Spleen (tissue), 11 donors: ENCODE data around the gene KCNG4. TPM values are rescaled to one million over a fixed set of nuclear protein-coding genes. Genes with fewer than 3 reads are reported as not detected.
A peak's percentile ranks its signal among the peaks of the same experiment; 100 is the strongest.

ENCODE experiments used
- DNase-seq: peaks from one replicate; pipeline ENCODE4 v3.0.0-alpha.2; 2020
- H3K27ac ChIP-seq, 8 donors: fragments of 200-600 bp; sonication (generic) in 7 of 8; 1 replicate in 4 of 8; 2 replicates in 4 of 8; pipeline versions ENCODE4 v1.5.0 to v1.8.0; 2016 to 2021; ENCODE audit warnings: inconsistent platforms in 4 of 8, mild to moderate bottlenecking in 4 of 8, moderate library complexity in 1 of 8
- H3K27me3 ChIP-seq, 7 donors: fragments of 200-600 bp; sonication (generic) in 6 of 7; replicated peaks in 1 of 7; 1 replicate in 4 of 7; 2 replicates in 3 of 7; pipeline versions ENCODE4 v1.5.0 to v1.8.0; 2016 to 2021; ENCODE audit warnings: inconsistent platforms in 3 of 7, mild to moderate bottlenecking in 1 of 7
- H3K36me3 ChIP-seq, 6 donors: fragments of 200-600 bp; sonication (generic) in 5 of 6; 1 replicate in 4 of 6; 2 replicates in 2 of 6; pipeline versions ENCODE4 v1.5.0 to v1.8.0; 2016 to 2021; ENCODE audit warnings: inconsistent platforms in 2 of 6
- H3K4me1 ChIP-seq, 6 donors: fragments of 200-600 bp; sonication (generic) in 5 of 6; 1 replicate in 3 of 6; 2 replicates in 3 of 6; pipeline versions ENCODE4 v1.5.0 to v1.8.0; 2016 to 2021; ENCODE audit warnings: inconsistent platforms in 3 of 6
- H3K4me3 ChIP-seq, 8 donors: fragments of 200-600 bp; sonication (generic) in 7 of 8; 1 replicate in 4 of 8; 2 replicates in 4 of 8; pipeline versions ENCODE4 v1.5.0 to v1.8.0; 2016 to 2021; ENCODE audit warnings: inconsistent platforms in 4 of 8, mild to moderate bottlenecking in 4 of 8, moderate library complexity in 2 of 8
- H3K9me3 ChIP-seq, 8 donors: fragments of 200-600 bp; sonication (generic) in 7 of 8; 1 replicate in 4 of 8; 2 replicates in 4 of 8; pipeline versions ENCODE4 v1.5.0 to v1.8.0; 2016 to 2021; ENCODE audit warnings: inconsistent platforms in 4 of 8
- CTCF ChIP-seq, 11 experiments: fragments of 200-600 bp in 7 of 11; fragments of 450-650 bp in 4 of 11; sonication (generic) in 4 of 11; IDR thresholded peaks in 8 of 11; conservative IDR thresholded peaks in 3 of 11; 1 replicate in 7 of 11; 2 replicates in 4 of 11; pipeline versions ENCODE4 v1.4.0 to v1.8.0; 2016 to 2021; ENCODE audit warnings: antibody characterized with exemption in 11 of 11, inconsistent platforms in 4 of 11, mild to moderate bottlenecking in 1 of 11
- POLR2A ChIP-seq, 3 donors: fragments of 450-650 bp; IDR thresholded peaks; one replicate each; pipeline ENCODE4 v1.5.1; 2017; ENCODE audit warnings: antibody characterized with exemption in 3 of 3, mild to moderate bottlenecking in 1 of 3
- POLR2AphosphoS5 ChIP-seq, 3 donors: sonication (generic); formaldehyde crosslinking; IDR thresholded peaks; one replicate each; pipeline ENCODE4 v1.5.1; 2017; ENCODE audit warnings: antibody characterized with exemption in 3 of 3
- WGBS, 5 donors: extraction: QIAGEN DNeasy Blood & Tissue Kit in 3 of 5; methylation state at CpG; one replicate each; pipeline versions ENCODE4 v1.1.5 to v1.1.7; 2013 to 2018; 5-methylcytosine and 5-hydroxymethylcytosine counted together
- intact Hi-C: fragments of 100-400 bp; cut with DNase I; formaldehyde crosslinking; loops from one replicate; pipeline ENCODE4 v1.15.0; 2023; ENCODE audit warnings: low total_unique reads
- polyA plus RNA-seq, 3 donors: library from polyadenylated mRNA; stranded (reverse); fragments of 200-250 nt; gene quantifications; one replicate each; pipeline ENCODE4 v1.2.1, GENCODE V29; 2013
- total RNA-seq, 7 donors: library from RNA; depleted of rRNA in 3 of 7; stranded (reverse); fragments of >200 nt in 3 of 7; fragmentation: NEBNext Ultra II Directional in 4 of 7; extraction: Animal tissue kit (Norgen Biotek cat#: 25700) in 4 of 7; gene quantifications; one replicate each; pipeline versions ENCODE4 v1.1.0 to v1.2.1, GENCODE V29; 2016 to 2021
- donor health status: healthy with polysubstance abuse.
- donor health status: DM: no; HTN: no; CAD: no; lungs with moderate emphysema.
- donor health status: DM: no; HTN: no; CAD: no.
- donor health status: Bipolar disorder and iron deficiency.
- donor health status: healthy.
- donor health status: DM: no; HTN: no; CAD: no.
- donor health status: DM: yes; HTN: yes; CAD: no.

The KCNG4 gene
- total and polyA plus RNA-seq, 10 donors: not detected

- intact Hi-C loops: no loop called here
- Histone ChIP-seq H3K9me3 (no peaks in the 10 kb centered on the region), H3K27ac (no peak overlapping the region), H3K4me3 (no peak overlapping the region), H3K4me1 (peaks cover 0 to 18% (median 3%) of the 10 kb centered on the region in 6 donors), H3K36me3 (no peaks in the 10 kb centered on the region), H3K27me3 (peaks cover 0 to 31% (median 0%) of the 10 kb centered on the region in 7 donors)
- no peak for TF ChIP-seq POLR2A (IDR thresholded peaks at IDR 0.05)
- no peak for TF ChIP-seq CTCF (IDR thresholded peaks at IDR 0.05 in 8 of 11, conservative IDR thresholded peaks at IDR 0.05 in 3 of 11)
- no peak for TF ChIP-seq POLR2AphosphoS5 (IDR thresholded peaks at IDR 0.05)
- 59 to 80% (median 67%) methylated on average over 13 to 16 of the region's 16 CpGs for WGBS, 5 donors
- no peak for DNase-seq
These were observed 43.0 kb downstream of the KCNG4 start for GRCh38 chr16:84196727-84197394.

GRCh38 chr16:84196101-84196500 is 43.7 kb downstream of the KCNG4 start:
- H3K9me3 ChIP-seq: no peaks in the 10 kb centered on the region
- 80 to 98% (median 91%) methylated on average over 3 to 16 of the region's 16 CpGs for WGBS, 5 donors

GRCh38 chr16:84195201-84196093 is 44.4 kb downstream of the KCNG4 start:
- peak in 1 of 3 donors; percentile 3 for TF ChIP-seq POLR2AphosphoS5 (IDR thresholded peaks at IDR 0.05)
- no peak for TF ChIP-seq CTCF (IDR thresholded peaks at IDR 0.05 in 8 of 11, conservative IDR thresholded peaks at IDR 0.05 in 3 of 11)
- no peak for TF ChIP-seq POLR2A (IDR thresholded peaks at IDR 0.05)
- Histone ChIP-seq H3K27ac (no peak overlapping the region), H3K36me3 (no peaks in the 10 kb centered on the region), H3K27me3 (peaks cover 0 to 31% (median 0%) of the 10 kb centered on the region in 7 donors), H3K4me3 (no peak overlapping the region), H3K9me3 (no peaks in the 10 kb centered on the region), H3K4me1 (peaks cover 0 to 18% (median 3%) of the 10 kb centered on the region in 6 donors)
- no peak for DNase-seq
- 83 to 90% (median 90%) methylated on average over 11 to 38 of the region's 38 CpGs for WGBS, 5 donors
- intact Hi-C loops: no loop called here

More at GRCh38 chr16:84196101-84196500, 43.7 kb downstream of the KCNG4 start:
- no peak for DNase-seq
- no peaks in the 10 kb centered on the region for H3K36me3 ChIP-seq
- H3K27ac ChIP-seq: no peak overlapping the region
- TF ChIP-seq POLR2AphosphoS5 (IDR thresholded peaks at IDR 0.05) (no peak), POLR2A (IDR thresholded peaks at IDR 0.05) (no peak), CTCF (IDR thresholded peaks at IDR 0.05 in 8 of 11, conservative IDR thresholded peaks at IDR 0.05 in 3 of 11) (no peak)
- H3K27me3 ChIP-seq: peaks cover 0 to 31% (median 0%) of the 10 kb centered on the region in 7 donors
- no peak overlapping the region for H3K4me3 ChIP-seq
- intact Hi-C loops: no loop called here
- H3K4me1 ChIP-seq: peaks cover 0 to 18% (median 3%) of the 10 kb centered on the region in 6 donors
